H1 (cell line): ENCODE measurements around the gene ALK. TPM values are rescaled to one million over a fixed set of nuclear protein-coding genes. Genes with fewer than 3 reads are reported as not detected.

Source experiments
- SAP30 ChIP-seq: fragments of 300-600 bp; sonication (generic); IDR thresholded peaks from 2 replicates; pipeline ENCODE4 v1.7.1; 2012; ENCODE audit warnings: low read length, moderate library complexity, mild to moderate bottlenecking, inconsistent platforms; ENCODE audit not compliant: insufficient read depth, insufficient replicate concordance
- polyA plus RNA-seq, 7 experiments: library from polyadenylated mRNA; depleted of rRNA in 3 of 7; stranded (reverse) in 5 of 7; unstranded in 2 of 7; fragments of >200 nt in 5 of 7; fragments of 200-250 nt in 2 of 7; gene quantifications; 1 replicate in 5 of 7; 2 replicates in 1 of 7; 4 replicates in 1 of 7; pipeline versions ENCODE4 v1.2.1 to v1.2.3, GENCODE V29; 2011 to 2013; ENCODE audit warnings: missing spikeins in 2 of 7, mixed read lengths in 2 of 7
- total RNA-seq: library from RNA; stranded (reverse); fragmentation: NEBNext Ultra II Directional; extraction: Animal tissue kit (Norgen Biotek cat#: 25700); gene quantifications from 2 replicates; pipeline ENCODE4 v1.2.1, GENCODE V29; 2021

The ALK gene
- total and polyA plus RNA-seq, 2 of the 8 experiments (the other 6 are each of a cell fraction or from before 2014, with no cell fraction given): 0.02 to 0.09 TPM

GRCh38 chr2:29963972-29964570 lies 42.7 kb upstream of the ALK start (continued):
- no peak for TF ChIP-seq SAP30
